Activated CD4-positive, alpha-beta T cell treated with anti-CD3 and anti-CD28 coated beads, Interleukin-2, amount 50 U/mL, for 24 hours (primary cell): ENCODE data around the gene UBE3B.
A peak's percentile ranks its signal among the peaks of the same experiment; 100 is the strongest.

Experiments
- DNase-seq, 2 donors: peaks; one replicate each; pipeline ENCODE4 v3.0.0-alpha.2; 2020; ENCODE audit warnings: low read depth in 1 of 2, low spot score in 1 of 2

The UBE3B gene

DNA sequence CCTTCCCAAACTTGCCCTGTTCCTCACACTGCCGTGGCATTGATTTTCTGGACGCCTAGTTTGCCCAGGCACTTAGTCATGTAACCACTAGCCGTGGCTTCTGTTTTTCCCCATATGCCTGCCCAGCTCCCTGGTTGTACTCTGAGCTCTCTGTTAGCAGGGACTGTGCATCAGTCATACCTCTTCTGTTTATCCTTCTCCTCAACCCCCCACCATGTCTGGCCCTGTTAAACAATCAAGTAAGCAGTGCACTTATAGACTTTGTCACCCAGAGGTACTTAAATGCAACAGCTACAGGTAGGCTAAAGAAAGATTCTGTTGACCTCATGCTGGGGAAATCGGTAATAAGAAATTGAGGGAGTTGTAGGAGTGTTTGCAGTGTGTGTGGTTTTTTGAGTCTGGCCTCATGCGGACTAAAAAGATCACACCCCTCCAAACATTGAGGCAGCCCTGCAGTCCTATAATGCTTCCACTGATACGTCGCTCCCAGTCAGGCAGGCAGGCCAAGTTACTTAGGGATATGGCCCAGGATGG, 17.0 kb downstream of the UBE3B start:
- DNase-seq: no peak

DNA sequence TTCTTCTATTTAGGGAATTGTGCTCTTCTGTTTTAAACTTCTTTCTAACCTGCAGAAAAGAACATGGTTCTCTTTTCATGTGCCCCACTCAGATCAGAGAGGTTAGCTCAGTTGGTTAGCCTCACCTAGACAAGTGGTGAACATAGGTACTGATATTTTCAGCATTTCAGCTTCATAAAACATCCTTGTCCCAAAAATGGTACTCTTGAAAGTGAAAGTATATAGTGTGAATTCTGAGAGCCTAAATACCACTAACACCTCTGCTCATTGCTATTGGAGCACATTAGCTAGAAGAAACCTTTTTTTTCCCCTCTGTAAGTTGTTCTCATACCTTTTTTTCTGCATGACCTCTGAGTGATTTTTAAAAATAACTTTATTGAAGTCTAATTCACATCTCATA, 17.6 kb downstream of the UBE3B start:
- no peak for DNase-seq

DNA sequence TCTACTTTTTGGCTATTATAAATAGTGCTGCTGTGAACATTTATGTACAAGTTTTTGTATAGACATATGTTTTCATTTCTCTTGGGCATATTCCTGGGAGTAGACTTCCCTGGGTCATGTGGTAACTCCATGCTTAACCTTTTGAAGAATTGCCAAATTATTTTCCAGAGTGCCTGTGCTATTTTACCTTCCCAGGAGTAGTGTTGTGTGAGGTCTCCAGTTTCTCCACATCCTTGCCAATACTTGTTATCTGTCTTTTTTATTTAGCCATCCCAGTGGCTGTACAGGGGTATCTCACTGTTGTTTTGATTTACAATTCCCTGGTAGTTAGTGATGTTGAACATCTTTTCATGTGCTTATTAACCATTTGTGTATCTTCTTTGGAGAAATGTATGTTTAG, 18.9 kb downstream of the UBE3B start:
- no peak for DNase-seq

DNA sequence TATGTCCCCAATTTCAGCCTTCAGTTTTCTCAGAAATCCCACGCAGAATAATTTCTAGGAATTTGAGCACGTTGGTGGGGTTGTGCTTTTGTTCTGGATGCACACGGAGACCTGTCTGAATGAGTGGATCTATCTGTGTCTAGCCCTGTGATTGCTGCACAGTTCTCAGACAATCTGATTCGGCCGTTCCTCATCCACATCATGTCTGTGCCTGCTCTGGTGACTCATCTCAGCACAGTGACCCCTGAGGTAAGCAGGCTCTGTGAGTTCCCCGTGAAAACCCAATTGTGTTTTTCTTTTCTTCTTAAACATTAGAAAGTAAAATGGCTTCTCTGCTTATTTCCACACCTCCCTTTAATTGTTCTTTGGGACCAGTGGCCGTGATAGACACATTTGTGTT, 20.2 kb downstream of the UBE3B start:
- DNase-seq: no peak

DNA sequence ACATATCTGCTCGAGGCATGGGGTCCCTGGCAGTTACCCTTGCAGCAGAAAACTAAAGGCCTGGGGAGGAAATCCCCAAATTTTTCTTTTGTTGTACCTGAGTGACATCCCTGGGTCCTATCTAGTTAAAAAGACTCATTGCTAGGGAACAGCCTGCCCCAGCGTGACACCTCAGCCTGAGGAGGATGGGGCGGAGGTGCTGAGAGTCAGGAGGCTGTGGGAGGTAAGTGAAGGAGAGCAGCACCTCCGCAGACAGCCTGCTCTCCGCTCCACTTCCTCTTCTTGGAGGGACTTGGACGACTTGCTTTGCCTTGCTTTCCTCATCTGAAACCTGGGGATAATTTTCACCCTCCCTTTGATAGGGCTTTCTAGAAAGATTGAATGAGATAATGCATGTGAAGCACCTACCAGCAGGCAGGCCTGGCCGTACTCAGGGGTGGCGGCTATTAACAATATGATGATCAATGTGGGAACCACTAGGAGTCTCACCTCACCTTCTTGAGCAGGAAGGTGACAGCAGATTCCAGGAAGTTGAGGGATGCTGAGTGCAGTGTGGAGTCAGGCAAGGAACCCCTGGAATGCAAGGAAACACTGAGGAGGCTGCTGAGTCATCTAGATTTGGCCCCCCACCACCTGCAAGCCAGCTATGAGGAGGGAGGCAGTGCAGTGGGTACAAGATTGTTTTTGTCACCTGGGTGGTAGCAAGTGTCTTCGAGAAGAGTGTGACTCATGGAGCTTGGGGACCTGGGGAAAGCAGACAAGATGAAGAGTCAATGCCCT, 23.2 kb downstream of the UBE3B start:
- no peak for DNase-seq

DNA sequence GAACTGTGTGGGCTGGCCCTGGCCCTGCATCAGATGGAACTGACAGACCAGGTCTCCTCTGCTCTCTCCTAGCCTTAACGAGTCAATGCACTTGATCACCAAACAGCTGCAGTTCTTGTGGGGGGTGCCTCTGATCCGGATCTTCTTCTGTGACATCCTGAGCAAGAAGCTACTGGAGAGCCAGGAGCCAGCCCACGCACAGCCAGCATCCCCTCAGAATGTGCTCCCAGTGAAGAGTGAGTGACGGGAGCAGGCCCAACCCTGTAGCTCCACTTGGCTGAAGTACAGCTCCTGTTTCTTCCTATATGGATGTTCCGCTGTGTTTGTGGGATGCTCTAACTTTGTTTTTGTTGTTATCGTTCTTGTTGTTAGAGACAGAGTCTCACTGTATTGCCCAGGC, 23.9 kb downstream of the UBE3B start:
- no peak for DNase-seq

DNA sequence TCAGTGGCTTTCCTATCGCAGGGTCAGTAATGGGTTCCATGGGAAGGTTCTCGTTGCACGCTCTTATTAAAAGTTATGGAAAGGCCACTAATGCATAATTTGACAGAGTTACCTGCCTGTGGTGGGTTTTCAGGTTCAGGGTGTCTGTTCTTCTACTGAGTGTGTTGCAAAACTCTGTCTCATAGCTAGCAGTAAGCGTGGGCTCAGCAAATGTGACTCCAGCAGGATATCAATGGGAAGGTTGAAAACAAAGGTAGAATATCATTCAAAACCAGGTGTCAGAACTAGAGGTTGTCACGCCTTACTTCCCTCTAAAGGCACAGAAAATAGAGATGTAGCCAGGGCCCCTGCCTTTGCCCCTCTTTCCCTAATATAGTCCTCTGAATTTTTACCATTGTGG, 24.9 kb downstream of the UBE3B start:
- no peak for DNase-seq

DNA sequence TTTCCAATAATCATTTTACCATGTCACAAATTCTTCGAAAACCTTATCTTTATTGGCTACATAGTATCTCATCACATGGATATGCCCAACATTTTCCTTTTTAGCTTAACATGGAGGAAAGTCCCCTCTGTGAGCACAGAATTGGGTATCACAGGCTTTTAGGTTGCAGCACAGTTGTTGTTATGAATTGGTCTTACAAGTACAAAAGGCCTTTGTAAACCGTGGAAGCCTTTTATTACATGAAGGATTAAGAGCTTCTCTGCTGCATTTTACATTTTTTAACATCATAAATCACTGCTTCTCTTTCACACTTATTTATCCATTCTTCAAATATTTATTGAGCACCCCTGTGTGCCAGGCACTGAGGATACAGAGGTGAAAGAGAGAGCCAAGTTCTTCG, 26.2 kb downstream of the UBE3B start:
- no peak for DNase-seq

DNA sequence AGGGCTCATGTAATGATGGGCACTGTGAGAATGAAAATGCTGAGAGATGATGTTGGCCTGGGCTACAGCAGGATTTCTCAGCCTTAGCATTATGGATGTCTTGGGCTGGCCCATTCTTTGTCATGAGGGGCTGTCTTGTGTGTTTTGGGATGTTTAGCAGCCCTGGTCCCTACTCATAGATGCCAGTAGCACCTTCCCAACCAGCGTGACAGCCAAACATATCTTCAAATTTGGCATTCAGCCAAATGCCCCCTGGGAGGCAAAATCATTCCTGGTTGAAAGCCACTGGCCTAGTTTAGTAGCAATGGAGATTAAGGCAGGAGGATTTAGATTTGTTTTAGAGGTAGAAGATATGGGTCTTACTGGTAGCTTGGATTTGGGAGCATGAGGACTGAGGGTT, 26.6 kb downstream of the UBE3B start:
- no peak for DNase-seq

DNA sequence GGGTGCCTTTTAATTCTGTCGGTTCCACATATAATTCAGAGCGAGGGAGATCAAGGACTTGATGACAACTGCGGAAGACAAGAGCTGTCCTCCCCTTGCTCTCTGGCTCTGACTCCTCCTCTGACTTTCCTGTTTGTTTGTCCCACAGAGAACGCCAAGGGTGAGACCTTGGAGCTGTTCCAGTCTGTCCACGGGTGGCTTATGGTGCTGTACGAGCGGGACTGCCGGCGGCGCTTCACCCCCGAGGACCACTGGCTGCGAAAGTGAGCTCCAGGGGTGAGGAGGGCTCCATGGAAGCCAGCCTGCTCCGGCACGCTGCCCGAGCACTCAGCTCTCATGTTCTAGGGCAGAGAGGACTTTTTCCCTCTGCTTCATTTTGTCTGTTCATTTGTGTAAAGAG, 32.8 kb downstream of the UBE3B start:
- no peak for DNase-seq

DNA sequence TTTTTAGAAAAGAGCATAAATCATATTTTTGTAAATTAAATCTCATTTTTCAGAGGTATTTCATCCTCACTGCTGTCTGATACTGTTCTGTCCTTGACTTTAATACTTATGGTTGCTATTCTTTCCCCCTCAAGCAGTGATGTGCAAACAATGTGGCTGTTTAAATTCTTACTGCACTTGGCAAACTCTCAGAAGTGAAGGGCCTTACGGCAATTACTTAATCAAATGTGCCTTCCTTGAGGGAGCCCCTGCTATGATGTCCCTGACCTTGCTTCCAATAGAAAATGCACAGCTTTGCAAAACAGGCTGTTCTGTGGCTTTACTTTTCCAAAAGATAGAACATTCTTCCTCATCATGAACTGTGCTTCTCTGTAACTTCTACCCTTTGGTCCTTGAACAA, 35.2 kb downstream of the UBE3B start:
- DNase-seq: no peak

DNA sequence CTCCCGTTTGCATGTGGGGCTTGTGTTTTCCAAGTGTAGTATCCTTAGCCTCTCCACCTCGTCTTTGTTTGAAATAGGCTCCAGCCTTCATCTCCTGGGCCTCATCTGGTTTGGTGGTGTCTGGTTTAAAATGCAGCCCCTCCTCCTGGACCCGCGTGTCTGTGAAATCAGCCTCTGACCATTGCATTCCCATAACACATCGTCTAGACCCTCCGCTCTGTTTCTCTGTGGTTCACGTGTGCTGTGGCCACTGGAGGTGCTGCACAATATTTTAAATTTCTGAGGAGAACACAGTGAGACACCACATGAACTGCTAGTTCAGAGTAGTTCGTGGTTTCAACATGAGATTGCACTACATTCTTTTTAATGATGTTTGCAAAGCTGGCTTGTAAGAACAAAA, 35.6 kb downstream of the UBE3B start:
- DNase-seq: no peak

DNA sequence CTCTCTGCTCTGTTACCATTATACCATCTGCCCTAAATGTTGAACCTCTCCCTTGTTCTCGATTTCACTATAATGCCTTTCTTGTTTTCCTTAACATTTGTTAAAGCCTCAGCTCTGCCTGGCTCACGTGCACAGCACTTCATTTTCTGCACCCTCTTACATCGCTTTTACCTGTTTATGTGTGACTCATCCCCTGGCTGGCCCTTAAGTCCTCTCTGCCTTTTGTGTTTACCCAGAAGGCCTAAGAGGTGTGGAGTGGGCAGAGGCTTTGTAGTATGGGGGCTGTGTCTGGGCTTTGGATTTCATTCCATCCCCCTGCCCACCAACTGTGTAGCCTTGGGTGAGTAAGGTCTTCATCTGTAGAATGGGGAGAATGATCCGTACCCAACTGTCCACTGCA, 36.5 kb downstream of the UBE3B start:
- no peak for DNase-seq

DNA sequence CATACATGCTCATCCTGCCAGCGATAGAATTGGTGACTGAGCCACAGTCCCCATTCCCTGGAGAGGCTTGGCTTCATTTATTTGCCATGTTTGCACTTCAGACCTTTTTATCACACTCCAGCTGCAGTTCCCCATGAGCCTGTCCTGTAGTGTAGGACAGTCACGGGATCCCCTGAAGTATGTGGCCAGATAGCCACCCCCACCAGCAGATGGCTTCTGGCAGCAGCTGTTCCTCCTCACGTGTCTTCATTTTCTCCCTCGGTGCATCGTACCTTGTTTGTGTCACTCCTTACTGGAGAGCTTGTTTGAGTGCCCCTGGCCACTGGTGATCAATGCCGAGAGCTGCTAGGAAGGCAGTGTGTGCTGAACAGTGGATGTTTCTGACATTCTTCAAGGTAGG, 40.2 kb downstream of the UBE3B start:
- no peak for DNase-seq

DNA sequence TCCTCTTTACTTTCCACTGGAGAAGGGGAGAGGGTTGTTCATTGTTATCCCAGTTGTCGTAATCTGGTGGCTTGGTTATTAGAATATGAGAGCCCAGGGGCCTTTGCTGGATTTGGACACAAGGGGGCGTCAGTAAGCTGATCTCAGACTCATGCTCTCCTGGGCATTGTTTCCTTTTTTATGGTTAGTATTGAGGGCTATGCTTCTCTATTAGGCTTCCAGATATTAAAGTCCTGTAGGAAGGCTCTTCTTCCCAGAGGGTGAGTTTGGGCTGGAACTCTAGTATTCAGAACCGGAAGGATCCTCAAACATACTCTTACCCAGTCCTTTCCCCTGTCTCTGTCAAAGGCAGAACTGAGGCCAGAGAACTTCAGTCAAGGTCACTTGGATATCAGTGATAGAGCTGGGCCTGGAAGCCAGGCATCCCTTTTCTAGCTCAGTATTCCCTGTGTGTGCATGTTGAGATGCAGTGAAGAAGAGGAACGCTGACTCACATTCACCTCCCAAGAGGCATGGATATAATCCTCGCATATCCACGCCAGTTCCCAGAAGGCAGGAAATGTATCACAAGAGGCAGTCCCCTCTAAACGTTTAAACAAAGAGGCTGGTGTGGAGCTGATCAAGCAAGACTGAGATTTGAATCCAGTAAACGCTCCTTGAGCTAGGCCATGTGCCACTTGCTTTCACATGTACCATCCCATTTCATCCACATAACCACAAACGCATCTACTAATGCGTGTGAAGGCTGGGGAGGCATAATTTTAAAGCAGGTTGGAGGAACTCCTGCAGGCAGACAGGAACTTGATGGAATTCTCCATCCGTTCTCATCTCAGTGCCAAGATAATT, 41.6 kb downstream of the UBE3B start:
- DNase-seq: peak; percentile 18 to 21

DNA sequence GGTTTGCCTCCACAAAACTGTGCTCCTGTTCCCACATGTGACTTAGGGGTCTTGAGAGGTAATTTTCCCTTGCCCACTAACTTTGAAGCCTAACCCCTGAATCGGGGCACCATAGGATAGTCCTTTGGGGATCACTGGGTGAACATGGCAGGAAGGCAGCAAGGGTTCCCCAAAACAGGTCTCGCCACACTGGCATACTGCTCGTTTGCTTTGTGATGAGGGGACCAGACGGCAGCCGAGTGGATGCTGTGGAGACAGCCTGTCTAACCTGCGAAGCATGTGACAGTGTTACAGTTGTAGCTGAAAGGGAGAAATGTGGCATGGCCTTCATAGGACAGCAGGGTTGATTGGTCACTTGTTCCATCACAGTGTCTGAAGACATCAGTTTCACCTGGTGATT, 42.4 kb downstream of the UBE3B start:
- DNase-seq: no peak

DNA sequence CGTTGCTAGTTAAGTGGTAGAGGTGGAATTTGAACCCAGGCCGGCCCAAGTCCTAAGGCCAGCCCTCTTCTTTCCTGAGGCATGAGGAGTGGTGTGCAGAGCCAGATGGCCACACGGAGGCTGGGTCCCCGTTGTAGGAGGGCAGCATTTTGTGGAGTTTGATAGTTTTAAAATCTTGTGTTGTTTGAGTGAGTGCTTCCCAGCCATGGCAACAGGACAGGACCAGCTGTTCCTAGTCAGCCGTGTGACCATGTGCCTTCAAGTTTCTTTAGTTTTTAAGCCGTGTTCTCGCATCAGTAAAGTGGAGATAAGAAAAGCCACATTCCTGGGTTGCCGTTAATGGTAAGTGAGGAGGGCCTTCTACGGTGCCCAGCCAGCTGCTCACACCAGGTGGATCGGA, 44.4 kb downstream of the UBE3B start:
- no peak for DNase-seq

DNA sequence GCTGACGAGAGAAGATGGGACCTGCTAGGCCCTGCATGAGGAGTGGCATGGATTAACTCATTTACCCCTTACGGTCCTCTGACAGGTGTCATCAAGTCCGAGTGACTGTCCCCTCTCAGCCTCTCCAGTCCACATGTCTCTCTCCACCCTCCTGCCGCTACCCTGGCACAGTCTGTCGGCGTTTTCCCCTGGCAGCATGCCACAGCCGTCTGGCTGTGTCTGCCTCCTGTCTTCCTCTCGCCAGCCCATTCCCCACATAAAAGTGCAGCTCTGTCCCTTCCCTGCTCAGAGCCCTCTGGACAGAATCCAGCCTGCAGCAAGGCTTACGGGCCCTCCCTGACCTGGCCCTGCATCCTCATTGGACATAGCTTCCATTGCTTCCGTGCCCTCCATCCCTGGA, 45.6 kb downstream of the UBE3B start:
- no peak for DNase-seq

DNA sequence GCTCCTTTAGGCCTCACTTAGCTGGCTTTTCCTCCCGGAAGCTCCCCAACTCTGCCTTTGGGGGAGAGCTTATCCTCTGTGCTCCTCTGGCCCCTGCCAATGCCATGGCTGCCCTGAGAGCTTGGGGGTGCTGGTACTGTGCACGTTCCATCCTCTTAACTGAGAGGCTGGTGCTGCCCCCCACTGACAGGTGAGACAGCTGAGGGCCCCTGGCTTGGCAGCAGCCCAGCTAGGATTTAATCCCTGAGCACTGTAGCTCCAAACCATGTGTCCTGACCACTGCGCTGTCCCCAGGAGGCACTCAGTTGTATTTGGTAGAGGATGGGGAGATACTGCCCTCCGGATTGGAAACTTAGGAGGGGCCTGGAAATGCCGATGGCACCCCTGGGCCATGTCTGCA, 46.1 kb downstream of the UBE3B start:
- no peak for DNase-seq

DNA sequence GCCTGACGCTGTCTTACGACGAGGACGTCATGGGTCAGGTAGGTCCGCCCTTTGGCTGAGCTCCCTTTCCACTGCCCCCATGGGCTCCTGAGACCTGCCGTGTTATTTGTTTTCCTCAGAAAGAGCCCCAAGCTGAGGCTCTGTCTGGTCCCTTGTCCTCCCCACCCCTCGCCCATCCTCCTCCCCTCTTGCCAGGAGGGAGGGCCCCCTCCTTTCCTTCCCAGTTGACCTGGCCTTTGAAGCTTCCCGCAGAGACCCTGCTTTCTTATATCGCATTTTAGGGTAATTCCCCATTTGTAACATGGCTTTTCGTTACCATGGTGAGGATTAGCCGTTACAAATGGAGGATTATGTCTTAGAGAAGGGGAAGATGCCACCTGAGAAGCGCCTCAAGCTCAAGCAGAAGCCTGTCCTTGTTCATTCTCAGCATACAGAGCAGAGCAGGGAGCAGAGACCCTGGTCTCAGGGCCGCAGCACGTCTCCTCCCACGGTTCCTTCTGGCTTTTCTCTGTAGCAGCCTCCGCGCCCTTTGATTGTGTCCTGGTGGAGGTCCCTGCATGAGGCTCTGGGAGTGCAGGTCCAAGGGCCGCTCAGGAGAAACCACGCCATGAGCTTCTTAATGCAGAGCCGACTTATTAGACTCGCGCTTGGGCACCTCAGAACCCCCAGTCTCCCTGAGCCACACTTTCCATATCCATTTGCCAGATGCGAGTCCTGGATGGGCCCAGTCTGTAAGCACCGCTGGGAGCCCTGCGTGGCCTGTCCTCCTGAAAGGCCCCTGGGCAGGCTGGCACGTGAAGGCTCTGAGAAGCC, 47.2 kb downstream of the UBE3B start:
- DNase-seq: no peak

DNA sequence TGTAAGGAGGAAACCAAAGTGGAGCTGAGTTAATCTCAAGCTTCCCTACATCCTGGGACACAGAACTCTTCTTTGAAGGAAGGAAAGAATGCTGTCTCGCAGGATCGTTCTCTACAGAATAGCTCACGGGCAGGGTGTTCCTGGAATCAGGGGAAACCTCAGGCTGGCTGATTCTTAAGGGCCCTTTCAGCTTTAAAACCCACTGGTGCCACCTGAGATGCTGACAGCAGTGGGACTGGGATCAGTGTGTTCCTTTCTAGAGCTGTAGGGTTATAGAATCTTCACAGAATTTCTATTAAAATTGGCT, 47.8 kb downstream of the UBE3B start:
- no peak for DNase-seq
